GM19193 (cell line): ENCODE measurements around the gene ZNRF3.

Experiments
- POLR2A ChIP-seq: IDR thresholded peaks from 4 replicates; pipeline ENCODE4 v1.6.1; 2011; ENCODE audit not compliant: insufficient read depth, insufficient read length; ENCODE audit errors: extremely low read depth

Gene ZNRF3

DNA sequence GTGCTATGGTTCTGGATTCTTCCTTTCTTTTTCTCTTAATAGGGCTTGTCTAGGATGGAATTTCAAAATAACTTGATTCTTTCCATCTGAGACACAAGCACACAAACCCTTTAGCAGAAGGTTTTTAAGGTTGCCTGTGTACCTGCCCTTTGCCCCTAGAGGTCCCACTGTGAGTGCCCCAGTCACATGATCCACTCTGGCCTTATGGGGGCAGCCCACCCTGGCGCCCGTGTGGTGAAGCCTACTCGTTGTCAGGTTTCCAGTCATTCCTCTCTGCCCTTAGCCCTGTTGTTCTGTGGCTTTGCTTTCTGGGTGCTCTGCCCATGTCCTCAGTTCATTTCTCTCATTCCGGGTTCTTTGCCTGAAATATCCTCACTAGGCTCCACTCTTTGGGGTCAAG is 51.8 kb downstream of the ZNRF3 start:
- TF ChIP-seq POLR2A = no peak

DNA sequence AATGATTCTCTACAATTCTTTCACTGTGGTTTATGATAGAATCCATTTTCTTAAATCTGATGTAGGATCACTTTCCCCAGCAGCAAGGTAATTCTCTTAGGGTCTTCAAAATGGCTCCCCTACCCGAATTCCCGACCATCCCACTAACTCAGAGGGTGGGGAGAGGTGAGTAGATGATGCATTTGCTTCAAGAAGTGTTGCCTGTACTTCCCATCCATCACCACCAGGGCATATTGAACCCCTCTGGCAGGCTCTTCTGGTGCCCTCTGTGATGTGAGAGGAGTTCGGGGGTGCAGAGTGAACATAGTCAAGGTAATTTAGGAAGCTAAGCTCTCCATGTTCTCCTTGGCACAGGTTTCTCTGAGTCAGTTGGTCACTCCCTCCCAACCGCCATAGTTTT is 52.3 kb downstream of the ZNRF3 start:
- no peak for TF ChIP-seq POLR2A

DNA sequence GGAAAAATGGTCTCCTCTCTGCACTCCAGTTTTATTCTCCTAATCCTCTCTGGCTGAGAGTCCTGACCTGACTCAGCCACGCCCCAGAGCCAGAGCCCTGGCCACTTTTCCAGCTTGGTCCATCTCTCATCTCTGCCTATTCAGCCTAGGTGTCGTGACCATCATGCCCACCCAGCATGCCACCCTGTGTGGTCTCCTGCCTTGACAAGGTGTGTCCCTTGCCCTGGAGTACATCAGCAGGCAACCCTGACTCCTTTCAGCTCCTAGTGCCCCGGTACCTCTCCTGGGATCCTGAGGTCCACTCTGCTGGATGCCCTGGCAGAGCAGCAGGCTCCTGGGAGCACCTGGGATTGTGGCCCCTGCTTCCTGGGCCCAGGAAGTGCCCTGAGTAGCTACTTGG is 52.8 kb downstream of the ZNRF3 start:
- no peak for TF ChIP-seq POLR2A

DNA sequence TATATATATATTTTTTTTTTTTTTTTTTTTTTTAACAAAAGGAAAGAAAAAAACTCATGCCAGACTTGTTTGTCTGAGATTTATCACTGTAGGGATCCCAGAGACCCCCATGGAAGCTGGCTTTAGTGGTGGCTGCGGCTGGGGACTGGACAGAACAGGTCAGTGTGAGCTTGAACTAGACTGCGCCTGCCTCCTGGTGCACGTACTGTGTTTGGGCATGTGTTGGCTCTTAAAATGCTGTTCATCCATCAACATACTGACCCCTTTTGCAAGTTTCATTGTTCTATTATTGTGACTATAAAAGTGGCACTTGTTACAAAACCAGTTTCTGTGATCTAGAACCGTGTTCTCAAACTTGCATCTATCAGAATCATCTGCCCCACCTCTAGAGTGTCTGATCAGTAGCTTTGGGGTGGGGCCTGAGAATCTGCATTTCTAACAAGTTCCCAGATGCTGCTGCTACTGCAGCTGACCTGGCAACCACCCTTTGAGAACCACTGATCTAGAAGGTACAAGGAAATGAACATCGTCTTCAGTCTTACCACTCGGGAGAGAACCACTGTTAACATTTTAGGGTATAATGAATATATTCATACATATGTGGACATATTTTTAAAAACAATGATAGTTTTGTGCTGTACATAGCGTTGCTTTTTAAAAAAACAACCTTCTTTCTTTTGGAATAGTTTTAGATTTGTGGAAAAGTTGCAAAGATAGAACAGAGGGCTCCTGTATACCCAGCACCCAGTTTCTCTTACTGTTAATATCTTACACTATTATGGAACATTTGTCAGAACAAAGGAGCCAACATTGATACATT is 54.0 kb downstream of the ZNRF3 start:
- TF ChIP-seq POLR2A = no peak

DNA sequence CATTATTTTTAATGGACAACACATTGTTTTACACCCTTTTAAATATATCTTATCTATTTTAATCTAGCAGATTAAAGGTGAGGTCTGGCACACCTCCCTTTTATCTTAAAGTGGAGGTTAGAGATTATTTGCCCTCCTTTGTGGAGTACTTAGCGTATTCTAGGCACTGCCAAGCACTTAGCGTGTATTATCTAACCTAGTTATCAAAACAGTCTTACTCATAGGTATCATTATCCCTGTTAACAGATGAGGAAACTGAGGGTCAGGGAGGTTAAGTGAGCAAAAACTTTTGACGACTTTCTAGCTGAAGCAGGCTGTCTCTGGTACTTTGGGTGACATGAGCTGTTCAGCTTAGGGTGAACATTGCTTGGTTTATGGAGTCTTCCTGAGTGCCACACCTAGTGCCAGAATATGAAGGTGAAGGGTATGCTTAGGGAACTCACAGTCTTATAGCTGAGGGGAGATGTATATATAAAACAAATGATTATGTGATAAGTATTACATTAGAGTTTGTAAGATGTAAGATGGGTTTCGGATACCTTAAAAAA is 55.0 kb downstream of the ZNRF3 start:
- no peak for TF ChIP-seq POLR2A

DNA sequence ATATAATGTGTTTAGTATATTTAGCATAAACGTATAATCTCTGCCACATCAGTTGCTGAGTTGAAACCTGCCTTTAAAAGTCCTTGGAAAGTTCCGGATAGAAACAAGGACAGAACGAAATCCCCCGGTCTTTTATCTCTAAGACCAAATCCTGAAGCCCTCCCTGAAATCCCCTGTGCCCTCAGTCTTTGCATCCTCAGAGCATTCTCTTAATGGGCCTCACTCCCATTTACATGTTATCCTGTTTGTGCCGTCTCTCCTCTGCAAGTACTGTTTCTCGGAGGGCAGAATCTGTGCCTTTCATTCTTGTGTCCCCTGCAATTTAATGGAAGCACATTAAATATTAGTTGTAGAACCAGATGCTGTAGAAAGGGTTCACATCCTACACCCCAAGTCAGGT is 56.0 kb downstream of the ZNRF3 start:
- TF ChIP-seq POLR2A = no peak

DNA sequence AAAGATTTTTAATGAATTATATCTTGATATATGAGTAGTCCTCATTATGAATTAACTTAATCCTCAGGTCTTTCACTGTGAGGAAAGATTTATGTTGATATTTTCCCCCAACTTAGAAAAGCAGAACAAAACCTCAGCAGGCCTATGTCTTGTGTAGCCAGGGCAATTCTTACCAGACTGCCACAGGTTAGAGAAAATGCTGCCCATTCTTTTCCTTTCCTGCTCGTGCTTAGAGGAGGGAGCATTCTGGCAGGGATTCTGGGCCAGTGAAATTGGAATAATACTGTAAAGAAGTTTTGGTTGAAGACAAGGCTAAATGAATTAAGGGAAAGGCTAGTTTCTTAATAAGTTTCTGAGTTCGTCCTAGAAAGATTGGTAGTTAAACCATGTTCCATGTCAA is 56.6 kb downstream of the ZNRF3 start:
- TF ChIP-seq POLR2A = no peak

DNA sequence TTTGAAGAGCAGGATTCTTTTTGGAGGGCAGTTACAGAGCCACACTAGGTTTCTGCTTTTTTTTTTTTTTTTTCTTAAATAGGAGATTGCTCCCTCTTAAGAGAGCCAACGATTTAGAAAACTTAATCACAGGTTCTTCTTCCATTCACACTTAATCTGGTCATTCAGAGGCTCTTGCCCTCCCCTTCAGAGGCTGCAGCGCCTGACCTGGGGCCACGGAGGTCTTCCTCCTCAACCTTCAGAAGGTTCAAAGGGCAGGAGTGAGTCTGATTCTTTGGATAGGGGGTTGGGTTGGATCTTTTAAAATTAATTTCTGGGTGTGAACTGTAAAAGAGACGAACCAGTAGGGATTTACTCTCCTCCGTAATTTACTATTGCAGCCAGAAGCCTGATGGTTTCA is 57.1 kb downstream of the ZNRF3 start:
- no peak for TF ChIP-seq POLR2A

DNA sequence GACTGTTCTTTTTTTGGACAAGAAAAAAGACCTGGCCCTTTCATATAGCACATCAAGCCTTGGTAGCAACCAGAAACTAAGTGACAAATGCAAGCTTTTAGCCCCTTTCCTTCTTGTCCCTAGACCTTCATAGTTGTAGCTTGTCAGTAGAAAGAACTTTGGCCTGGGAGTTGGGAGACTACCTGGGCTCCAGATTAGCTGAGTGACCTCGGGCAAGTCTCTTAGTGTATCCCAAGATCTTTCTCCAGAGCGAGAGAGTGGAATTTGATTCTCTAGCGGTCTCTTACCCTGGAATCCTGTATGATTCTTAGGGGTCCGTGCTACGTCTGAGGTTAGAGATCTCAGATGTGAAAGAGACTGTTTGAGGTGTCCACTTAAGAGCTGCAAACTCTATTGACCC is 59.0 kb downstream of the ZNRF3 start:
- TF ChIP-seq POLR2A = no peak

DNA sequence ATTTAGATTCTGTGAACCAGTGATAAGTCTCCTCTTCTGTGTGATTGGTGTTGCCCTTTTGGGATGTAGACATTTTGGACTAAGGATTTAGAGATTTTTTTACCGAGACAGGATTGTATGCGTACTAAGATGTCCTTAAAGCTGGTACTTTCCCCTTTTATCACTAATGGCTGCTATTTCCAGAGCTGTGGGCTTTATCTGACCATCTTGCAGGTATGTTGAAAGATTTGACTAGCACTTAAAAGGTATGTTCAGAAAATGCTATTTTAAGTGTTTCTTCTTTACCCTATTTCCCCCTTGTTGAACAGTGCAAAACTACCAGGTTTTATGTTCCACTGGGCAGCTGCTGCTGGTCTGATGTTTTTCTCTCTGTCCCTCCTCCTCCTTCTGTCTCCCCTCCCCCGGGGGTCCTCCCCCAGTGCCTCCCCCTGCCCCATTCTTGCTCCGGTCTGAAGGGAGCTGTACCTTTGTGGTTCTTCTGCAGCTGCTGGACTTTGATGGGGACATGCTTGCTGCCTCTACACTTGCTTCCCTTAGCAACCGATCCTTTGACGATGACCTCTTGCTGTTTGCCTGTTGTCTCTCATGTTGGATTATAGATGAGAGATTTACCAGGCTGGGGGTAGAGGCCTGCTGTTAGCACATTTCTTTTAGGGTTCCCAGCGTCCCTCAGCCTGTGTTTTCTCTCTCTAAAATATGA is 59.6 kb downstream of the ZNRF3 start:
- TF ChIP-seq POLR2A = no peak

DNA sequence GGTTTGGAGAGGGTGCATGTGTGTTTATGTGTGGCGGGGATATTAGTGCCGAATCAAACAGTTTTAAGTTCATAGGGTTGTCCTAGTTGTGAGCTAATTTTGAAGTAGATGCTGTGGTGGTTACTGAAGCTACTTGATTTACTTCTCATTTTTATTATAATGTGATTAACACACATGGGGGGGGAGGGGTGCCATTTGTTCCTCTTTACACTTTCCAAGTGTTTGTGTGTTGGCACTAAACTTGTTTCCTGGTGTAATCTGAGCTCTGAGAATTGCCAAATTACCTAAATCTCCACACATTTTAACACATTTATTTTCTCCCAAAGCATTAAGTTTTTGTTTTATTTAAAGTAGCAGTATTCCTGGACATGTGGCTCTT is 60.1 kb downstream of the ZNRF3 start:
- TF ChIP-seq POLR2A = no peak

DNA sequence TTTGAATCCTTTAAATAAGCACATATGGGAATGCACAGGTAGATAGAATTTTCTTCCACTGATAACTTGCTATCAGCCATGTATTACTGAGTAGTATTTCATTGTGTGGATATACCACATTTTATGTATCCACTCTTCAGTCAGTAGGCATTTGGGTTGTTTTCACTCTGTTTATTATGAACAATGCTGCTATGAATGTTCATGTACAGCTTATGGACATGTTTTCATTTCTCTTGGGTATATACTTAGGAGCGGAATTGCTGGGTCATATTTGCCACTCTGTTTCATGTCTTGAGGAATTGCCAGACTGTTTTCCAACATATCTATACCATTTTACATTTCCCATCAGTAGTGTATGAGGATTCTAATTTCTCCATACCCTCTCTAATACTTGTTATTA is 63.8 kb downstream of the ZNRF3 start:
- TF ChIP-seq POLR2A = no peak

DNA sequence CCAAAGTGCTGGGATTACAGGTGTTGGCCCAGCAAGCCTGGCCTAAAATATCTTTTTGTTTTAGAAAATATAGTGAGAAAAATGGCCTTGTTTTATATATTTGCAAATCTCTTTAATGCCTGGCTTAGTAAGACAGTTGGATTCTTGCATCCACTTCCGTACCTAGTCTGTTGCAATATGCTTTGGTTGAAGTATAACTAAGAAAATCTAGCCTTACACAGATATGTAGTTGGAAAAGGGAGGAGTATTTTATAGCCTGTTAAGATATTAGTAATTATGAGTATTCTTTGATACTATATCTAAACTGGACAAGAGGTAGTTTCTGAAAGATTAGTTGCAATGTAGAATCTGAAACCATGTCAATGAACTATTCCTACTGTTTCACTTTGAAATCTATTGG is 65.1 kb downstream of the ZNRF3 start:
- TF ChIP-seq POLR2A = no peak

DNA sequence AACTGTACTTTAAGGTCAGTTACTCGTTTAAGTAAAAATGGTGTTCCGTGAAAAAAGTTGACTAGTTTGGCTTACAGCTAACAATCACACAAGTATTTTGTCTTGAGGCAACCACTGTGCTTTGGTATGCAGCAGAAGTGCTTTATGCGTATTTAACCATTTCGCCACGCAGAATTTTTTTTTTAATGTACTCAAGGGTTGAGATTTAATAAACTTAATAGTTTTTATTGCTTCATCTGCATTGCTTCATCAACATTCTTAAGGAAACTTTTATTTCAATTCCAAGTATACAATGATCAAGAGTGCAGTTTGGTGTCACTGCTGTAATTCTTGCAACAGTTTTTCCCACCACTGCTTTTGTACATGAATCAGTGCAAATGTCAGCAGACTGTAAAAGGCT is 66.4 kb downstream of the ZNRF3 start:
- TF ChIP-seq POLR2A = no peak

DNA sequence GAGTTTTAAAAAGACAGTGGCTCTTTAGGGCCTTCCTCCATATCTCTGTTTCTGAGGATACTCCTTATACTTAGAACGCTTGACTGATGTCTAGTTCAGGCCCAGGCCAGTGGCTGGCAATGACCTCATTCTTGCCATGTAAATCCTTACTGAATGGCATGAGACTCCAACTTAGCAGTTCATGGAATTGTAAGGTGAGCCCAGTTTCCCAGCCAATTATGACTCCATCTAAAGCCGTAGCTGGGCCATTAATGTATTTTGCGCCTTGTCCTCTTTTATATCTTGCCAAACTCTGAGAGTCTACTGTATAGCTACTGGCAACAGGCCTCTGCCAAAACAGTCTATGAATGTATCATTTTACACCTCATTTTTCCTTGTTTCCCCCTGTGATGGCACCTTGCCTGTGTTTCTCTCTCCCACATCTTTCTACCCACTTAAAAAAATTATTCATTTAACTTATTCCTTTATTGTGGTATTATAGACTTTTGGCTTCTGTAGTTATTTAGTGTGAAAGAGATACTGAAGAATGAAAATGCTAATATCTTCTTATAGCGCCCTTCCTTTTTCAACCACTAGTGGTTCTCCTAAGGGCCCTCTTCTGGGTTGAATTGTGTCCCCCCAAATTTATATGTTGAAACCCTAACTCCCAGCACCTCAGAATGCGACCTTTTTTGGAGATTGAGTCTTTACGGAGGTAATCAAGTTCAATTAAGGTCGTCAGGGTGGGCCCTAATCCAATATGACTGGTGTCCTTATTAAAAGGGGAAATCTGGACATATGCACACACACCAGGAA is 67.4 kb downstream of the ZNRF3 start:
- TF ChIP-seq POLR2A = no peak
